ENCODE measurements around the gene CD300LD.

Gene CD300LD

DNA sequence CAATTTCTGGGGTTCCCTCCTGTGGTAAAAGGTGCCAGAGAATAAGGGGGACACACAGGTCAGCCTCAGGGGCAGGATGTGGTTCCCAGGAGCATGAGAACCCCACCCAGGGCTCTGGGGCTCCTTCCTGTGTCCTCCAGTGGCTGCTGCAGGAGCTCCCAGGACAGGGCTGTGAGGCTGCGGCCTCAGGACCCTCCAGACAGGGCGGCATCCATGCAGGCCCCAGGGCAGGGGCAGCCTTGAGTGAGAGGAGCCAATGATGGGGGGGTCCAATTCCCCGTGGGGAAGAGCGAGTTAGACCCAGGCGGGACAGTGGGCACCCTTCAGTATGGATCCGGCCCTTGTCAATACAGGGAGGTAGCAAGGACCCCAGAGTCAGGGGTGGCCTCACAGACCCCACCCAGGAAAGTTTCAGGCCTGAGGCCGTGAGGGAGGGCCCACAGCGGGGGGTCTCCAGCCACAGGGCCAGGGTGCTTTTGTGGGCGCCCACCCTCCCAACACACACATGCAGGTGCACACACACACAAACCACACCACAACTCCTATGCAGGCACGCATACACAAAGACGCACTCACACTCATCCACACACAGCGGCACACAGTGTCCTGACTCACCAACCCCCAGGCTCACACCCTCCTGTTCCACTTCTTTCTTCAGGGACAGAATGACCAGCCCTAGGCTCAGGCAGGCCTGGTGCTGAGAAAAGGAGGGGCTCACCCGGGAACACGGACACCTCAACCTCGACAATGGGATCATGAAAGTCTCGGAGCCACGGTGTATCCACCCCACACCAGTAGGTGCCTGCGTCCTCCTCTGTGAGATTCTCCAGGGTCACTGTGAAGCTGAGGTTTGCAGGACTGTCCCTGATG is 48.0 kb downstream of the CD300LD start:
- DNase-seq (ENCODE audit: low read depth in 2 of 2), result no peak

DNA sequence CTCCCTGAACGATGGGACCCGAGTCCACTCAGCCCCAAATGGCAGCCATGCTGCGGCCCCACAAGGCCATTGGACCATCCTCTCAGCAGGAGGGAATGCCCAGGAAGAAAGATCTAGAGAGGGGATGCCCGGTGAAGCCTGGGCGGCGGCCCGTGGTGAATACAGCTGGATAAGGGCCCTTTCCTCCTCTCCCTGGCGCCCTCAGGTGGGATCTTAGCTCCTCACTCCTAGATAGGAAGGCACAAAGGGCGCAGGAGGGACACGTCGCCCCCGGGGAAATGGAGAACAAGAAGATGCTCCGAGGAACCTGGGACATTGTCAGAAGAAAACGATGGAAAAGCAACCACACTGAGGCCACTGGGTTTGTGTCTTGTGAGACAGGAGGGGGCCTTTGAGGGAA is 48.7 kb downstream of the CD300LD start:
- no peak for DNase-seq (ENCODE audit: low read depth in 2 of 2)

DNA sequence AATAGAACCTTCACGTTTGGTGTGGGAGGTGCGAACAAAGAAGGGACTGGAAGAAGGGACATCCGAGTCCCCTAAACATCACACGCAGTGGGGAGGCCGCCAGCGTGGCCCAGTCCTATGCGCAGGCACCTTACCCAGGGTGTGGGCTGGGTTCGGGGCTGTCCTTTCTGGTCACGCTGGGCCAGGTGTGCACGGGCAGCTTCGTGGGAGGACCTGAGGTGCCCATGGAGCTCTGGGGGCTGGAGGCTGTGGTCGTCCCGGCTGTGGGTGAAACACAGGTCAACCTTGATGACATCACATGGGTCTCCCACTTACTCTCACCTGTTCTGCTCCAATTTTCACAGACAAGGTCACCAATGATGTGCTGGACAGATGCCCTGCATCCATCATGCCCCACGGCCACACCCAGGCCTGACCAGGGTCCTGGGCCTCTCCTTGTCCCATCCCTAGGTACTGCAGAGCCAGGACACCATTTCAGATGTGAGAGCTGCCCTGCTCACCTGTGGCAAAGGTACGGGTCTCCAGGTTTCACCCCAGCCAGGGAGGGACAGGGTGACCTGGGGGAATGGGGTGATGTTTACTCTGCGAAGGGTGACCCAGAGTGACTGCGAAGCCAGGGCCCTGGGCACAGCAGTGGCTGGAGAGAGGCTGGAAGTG is 49.2 kb downstream of the CD300LD start:
- DNase-seq (ENCODE audit: low read depth in 2 of 2), result no peak

DNA sequence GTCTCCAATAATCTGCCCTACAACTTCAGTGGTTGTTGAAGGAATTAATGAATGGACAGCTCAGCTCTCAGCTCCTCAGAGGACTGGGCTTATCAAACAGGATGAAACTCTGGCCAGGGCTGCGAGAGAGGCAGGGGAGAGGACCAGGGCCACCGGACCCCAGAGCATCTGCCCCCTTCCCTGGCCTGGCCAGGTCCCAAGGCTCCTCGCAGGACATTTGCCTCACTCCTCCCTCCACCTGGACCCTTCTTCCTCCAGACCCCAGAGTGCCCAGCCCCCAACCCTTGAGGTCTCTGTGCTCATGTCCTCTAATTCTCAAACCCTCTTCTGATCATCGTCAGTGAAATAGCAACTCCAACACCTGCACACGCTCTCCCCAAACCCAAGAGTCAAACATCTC is 49.9 kb downstream of the CD300LD start:
- no peak for DNase-seq (ENCODE audit: low read depth in 2 of 2)

DNA sequence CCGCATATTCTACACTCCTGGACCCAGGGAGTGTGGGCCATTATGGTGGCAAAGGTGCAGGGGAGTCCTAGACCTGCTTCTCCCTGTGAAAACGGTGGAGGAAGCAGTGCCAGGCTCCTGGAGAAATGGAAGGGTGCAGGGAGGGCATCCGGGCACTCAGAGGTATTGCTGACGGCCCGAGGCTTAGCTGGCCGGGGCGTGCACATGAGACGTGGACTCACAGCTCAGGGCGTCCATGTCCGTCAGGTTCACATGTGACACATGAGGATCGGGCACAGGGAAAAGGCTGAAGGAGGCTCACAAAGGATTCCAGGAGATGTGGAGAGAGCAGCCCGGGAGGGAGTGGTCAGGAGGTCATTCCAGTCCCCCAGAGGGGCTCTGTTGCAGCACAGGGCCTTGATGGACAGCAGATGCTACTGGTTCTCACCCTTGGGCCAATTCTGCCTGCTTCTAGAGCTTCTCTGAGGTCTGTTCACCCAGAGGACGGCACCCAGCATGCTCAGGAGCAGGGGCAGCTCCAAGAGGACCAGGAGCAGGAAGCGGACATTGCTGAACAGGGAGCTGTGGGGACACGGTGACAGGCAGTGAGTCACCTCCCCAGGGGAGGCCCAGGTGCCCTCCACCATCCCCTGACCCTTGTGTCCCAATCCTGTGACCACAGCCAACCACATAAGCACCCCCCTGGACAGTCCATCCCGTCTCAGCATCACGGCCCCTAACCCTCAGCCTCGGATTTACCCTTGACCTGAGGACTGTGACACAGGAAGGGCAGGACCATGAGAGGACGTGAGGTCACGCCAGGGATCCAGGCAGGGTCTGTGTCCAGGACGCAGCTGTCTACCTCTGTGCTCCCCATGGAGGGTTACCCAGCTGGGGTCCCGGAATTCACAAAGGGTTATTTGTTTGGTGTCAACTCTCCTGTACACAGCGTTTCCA is 50.6 kb downstream of the CD300LD start:
- no peak for DNase-seq (ENCODE audit: low read depth in 2 of 2)

DNA sequence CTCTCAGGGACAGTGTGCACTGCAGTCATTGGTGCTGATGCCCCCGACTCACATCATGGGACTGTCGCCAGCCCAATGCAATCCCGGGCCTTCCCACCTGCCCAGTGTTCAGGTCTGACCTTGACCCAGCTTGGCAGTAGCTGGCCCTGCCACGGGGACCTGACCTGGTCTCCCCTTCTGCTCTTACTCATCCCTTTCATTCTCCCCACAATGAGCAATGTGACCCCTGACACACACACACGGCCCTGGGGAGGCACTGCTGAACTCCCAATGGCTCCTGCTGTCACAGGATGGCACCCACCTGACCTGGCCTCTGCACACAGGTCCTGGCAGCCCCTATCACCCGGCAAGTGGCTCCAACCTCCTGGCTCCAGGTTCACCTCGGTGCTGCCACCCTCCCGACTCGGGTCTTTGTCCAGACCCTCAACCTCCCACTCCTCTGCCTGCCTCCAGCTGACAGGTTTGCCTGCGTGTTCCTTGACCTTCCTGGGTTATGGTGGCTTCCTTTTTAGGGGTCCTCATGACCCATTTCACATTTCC is 52.7 kb downstream of the CD300LD start:
- DNase-seq (ENCODE audit: low read depth in 2 of 2), result no peak

DNA sequence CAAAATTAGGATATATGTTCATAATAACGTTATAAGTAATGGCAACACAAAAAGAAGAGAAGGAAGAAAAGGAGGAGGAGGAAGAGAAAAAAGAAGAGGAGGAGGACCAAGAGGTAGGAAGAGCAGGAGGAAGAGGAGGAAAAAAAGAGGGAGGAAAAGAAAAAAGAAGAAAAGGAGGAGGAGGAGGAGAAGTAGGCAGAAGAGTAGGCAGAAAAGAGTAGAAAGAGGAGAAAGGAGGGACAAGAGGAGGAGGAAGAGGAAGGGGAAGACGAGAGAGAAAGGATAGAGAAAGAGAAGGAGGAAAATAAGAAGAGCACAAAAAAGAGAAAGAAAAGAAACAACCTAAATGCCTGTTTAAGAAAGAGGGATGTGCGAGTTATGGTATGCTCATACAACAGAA is 55.2 kb downstream of the CD300LD start:
- DNase-seq (ENCODE audit: low read depth in 2 of 2), result no peak

DNA sequence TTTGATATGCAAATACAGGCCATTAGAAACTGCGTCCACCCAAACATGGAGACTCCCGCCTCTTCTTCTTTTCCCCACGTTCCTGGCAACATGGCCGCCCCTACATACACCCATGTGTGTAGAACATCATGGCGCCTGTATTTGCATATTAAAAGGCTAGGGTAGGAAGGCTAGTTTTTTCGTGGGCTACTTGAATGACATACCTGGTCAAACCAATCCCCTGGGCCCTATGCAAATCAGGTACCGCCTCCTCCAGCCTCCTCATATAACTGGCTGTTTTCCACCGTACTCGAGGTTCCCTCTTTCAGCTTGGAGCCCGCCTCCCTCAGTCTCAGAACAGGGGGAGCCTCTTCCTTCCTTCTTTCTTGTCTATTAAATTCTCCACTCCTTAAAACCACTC is 60.0 kb downstream of the CD300LD start:
- no peak for DNase-seq (ENCODE audit: low read depth in 2 of 2)

DNA sequence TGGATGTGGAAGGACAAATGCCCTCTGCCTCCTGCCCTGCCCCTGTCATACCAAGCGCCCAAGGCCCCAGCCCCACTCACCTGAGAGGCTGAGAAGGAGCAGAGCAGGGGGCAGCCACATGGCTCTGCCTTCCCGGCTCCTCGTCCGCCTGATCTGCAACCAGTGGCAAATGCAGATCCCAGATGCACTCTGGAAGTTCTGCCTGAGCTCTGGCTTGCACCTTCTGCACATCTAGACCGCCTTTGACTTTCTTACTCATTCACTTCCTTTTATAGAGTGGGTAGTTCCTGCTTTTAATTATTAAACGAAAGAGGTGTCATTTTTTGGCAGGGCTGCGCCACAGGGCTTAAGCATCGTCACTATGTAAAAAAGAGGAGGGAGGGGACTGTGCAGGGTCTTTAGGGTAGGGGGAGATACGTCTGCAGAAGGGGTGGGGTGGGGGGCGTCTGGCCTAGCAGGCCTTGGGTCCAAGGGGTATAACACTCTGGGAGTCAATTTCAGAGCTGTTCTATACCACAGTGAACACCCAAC is 60.8 kb downstream of the CD300LD start, which contains the start of gene CD300LB:
Gene CD300LB, minus strand, starts transcription at position 245 of the 531 bp plus-strand sequence. Its CDS starts 125 bp downstream, at position 120.
- no peak for DNase-seq (ENCODE audit: low read depth in 2 of 2)

DNA sequence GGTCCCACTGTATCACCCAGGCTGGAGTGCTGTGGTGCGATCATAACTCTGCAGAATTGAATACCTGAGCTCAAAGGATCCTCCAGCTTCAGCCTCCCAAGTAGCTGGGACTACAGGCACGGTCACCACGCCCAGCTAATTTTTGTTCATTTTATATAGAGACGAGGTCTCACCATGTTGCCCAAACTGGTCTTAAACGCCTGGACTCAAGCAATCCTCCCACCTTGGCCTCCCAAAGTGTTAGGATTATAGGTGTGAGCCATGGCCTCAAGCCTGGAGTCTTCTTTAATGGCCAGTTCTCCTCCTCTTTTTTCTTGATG is 61.3 kb downstream of the CD300LD start:
- no peak for DNase-seq (ENCODE audit: low read depth in 2 of 2)

All from stimulated activated CD8-positive, alpha-beta memory T cell treated with anti-CD3 and anti-CD28 coated beads, Interleukin-2, amount 100 ng/mL, for 48 hours (primary cell).